Activated CD4-positive, alpha-beta T cell treated with anti-CD3 and anti-CD28 coated beads for 36 hours (primary cell): ENCODE results near the gene U2AF2. TPM values are rescaled to one million over a fixed set of nuclear protein-coding genes. Genes with fewer than 3 reads are reported as not detected.
"Not testable (repeated sequence)": the region's sequence is repeated elsewhere in the genome, so short reads cannot be mapped to it uniquely, and the experiment has no call there.

Experiments
- ATAC-seq: fragments of 200-7000 bp; cut with Tn5 transposase; one replicate; pipeline ENCODE4 v1.10.0; 2021; ENCODE audit warnings: mild to moderate bottlenecking, moderate library complexity
- CTCF ChIA-PET: fragments of 350-600 bp; sonication (Branson Sonifier 250); formaldehyde crosslinking; loops from one replicate; lab custom pipeline; 2021; ENCODE audit warnings: antibody characterized with exemption; lab: Charles Lee
- POLR2A ChIA-PET: fragments of 350-600 bp; sonication (Branson Sonifier 250); formaldehyde crosslinking; loops from one replicate; lab custom pipeline; 2021; ENCODE audit warnings: antibody characterized with exemption, inconsistent platforms; lab: Charles Lee
- DNase-seq: peaks from one replicate; pipeline ENCODE4 v3.0.0-alpha.2; 2020
- H3K27ac Mint-ChIP-seq: one replicate; pipeline ENCODE4 v1.8.0; 2021; ENCODE audit warnings: mixed read lengths
- H3K27me3 Mint-ChIP-seq: one replicate; pipeline ENCODE4 v1.8.0; 2021; ENCODE audit warnings: mixed read lengths
- H3K36me3 Mint-ChIP-seq: one replicate; pipeline ENCODE4 v1.8.0; 2021; ENCODE audit warnings: low read depth, mixed read lengths
- H3K4me1 Mint-ChIP-seq: one replicate; pipeline ENCODE4 v1.8.0; 2021; ENCODE audit warnings: mixed read lengths
- H3K4me3 Mint-ChIP-seq: one replicate; pipeline ENCODE4 v1.8.0; 2021; ENCODE audit warnings: mild to moderate bottlenecking, moderate library complexity, mixed read lengths
- H3K9me3 Mint-ChIP-seq: one replicate; pipeline ENCODE4 v1.8.0; 2021; ENCODE audit warnings: low read depth, mixed read lengths
- intact Hi-C, 2 experiments: fragments of 100-400 bp; cut with DNase I in 1 of 2; cut with micrococcal nuclease in 1 of 2; formaldehyde crosslinking; loops; one replicate each; pipeline versions ENCODE4 v1.14.2 to v1.15.1; 2022 to 2024; cut with DNase I, micrococcal nuclease
- total RNA-seq, 2 experiments: library from RNA; stranded (reverse); gene quantifications; one replicate each; pipeline ENCODE4 v1.2.3, GENCODE V29; 2021

Gene U2AF2
- total RNA-seq, 2 experiments from 2014 or later, result 252 to 292 TPM

DNA sequence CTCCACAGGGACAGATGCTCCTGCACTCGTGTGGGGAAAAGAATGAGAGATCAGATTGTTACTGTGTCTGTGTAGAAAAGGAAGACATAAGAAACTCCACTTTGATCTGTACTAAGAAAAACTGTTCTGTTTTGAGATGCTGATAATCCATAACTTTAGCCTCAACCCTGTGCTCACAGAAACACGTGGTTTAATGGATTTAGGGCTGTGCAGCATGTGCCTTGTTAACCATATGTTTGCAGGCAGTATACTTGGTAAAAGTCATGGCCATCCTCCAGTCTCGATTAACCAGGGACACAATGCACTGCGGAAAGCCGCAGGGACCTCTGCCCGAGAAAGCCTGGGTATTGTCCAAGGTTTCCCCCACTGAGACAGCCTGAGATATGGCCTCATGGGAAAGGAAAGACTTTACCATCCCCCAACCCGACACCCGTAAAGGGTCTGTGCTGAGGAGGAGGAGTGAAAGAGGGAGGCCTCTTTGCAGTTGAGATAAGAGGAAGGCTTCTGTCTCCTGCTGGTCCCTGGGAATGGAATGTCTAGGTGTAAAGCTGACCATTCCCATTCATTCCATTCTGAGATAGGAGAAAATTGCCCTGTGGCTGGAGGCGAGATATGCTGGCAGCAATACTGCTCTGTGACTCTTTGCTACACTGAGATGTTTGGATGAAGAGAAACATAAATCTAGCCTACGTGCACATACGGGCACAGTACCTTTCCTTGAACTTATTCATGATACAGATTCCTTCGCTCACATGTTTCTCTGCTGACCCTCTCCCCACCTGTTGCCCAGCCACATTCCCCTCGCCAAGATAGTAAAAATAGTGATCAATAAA lies 63.3 kb downstream of the U2AF2 start:
- H3K27me3 Mint-ChIP-seq, result peaks cover 37% of the 10 kb centered on the region
- intact Hi-C loops, POLR2A ChIA-PET, H3K4me1 Mint-ChIP-seq, H3K4me3 Mint-ChIP-seq, ATAC-seq, CTCF ChIA-PET, DNase-seq, H3K36me3 Mint-ChIP-seq, H3K27ac Mint-ChIP-seq: not testable (repeated sequence)
- peaks cover 19% of the 10 kb centered on the region for H3K9me3 Mint-ChIP-seq

DNA sequence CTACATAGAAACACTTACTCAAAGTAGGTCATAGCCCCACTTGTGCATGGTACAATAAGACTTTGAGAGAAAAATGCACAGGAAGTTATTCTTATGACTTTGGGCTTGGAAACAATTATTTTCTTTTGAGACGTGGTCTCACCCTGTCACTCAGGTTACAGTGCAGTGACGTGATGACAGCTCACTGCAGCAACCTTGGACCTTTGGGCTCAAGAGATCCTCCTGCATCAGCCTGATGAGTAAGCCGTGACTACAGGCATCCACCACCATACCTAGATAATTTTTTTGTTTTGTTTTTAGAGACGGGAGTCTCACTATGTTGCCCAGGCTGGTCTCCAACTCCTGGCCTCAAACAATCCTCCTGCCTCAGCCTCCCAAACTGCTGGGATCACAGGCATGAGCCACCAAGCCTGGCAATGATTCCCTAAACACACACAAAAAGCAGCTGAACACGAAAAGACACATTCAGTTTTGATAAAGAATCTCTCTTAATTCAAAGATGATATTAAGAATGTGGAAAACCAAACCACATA lies 65.4 kb downstream of the U2AF2 start:
- no peak for ATAC-seq
- intact Hi-C loops, result no loop called here
- Mint-ChIP-seq H3K4me1 (no peaks in the 10 kb centered on the region), H3K9me3 (peaks cover 18% of the 10 kb centered on the region), H3K36me3 (no peaks in the 10 kb centered on the region), H3K27me3 (peaks cover 37% of the 10 kb centered on the region), H3K4me3 (no peak overlapping the region), H3K27ac (no peak overlapping the region)
- ChIA-PET CTCF (no interaction called here), POLR2A (no interaction called here)
- no peak for DNase-seq

DNA sequence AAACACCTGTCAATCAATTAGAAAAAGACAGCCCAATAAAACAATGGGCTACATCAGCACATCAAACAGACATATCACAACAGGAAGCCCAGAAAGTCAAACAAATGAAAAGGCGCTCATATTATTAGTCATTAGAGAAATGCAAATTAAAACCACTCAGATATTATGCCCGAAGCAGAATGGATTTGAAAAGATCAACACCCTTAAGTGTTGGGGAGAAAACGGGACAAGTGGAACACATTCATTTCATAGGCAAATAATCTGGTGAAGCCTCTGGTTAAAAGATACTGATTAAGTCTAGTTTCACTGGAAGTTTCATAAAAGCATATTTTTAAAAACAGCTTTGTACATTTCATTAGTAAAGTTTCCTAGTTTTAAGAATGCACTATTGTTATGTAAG lies 66.0 kb downstream of the U2AF2 start:
- Mint-ChIP-seq H3K4me1 (no peaks in the 10 kb centered on the region), H3K27me3 (peaks cover 39% of the 10 kb centered on the region), H3K4me3 (no peak overlapping the region), H3K27ac (no peak overlapping the region), H3K36me3 (no peaks in the 10 kb centered on the region), H3K9me3 (peaks cover 18% of the 10 kb centered on the region)
- ChIA-PET POLR2A (no interaction called here), CTCF (no interaction called here)
- DNase-seq, result no peak
- no peak for ATAC-seq
- intact Hi-C loops, result no loop called here

DNA sequence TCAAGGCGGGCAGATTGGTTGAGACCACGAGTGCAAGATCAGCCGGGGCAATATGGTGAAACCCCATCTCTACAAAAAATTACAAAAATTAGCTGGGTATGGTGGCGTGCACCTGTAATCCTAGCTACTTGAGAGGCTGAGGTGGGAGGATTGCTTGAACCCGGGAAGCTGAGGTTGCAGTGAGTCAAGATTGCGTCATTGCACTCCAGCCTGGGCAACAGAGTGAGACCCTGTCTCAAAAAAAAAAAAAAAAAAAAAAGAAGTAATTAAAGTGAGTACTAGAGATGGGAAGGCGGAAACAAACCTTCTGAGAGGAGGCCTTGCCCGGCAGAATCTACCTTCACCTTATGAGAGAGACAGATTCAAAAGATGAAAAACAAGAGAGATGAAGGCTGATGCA lies 68.7 kb downstream of the U2AF2 start:
- intact Hi-C loops, result no loop called here
- Mint-ChIP-seq H3K4me3 (no peak overlapping the region), H3K27me3 (peaks cover 25% of the 10 kb centered on the region), H3K27ac (no peak overlapping the region), H3K36me3 (no peaks in the 10 kb centered on the region), H3K4me1 (no peaks in the 10 kb centered on the region), H3K9me3 (peaks cover 18% of the 10 kb centered on the region)
- ChIA-PET CTCF (no interaction called here), POLR2A (no interaction called here)
- ATAC-seq, result no peak
- no peak for DNase-seq

Other genes with a start within 250 kb of the U2AF2 start
- gene UBE2S, start 247.2 kb upstream of the U2AF2 start, total RNA-seq, result 100 to 1,000 TPM; 228 to 342 TPM
- not detected for gene SHISA7, start 211.7 kb upstream of the U2AF2 start, total RNA-seq
- gene ISOC2, start 193.4 kb upstream of the U2AF2 start, total RNA-seq, result 10 to 100 TPM; 24.3 to 28.0 TPM
- not detected for gene C19orf85, start 190.3 kb upstream of the U2AF2 start, total RNA-seq
- gene ZNF628, start 178.4 kb upstream of the U2AF2 start, total RNA-seq, result 1 to 10 TPM; 5.6 to 6.8 TPM
- 10 to 100 TPM in 1 of 2 experiments, 1 to 10 TPM in 1; 8.2 to 14.8 TPM for gene NAT14, start 169.8 kb upstream of the U2AF2 start, total RNA-seq
- under 1 TPM; 0.32 to 0.34 TPM for gene SSC5D, start 166.6 kb upstream of the U2AF2 start, total RNA-seq
- not detected for gene SBK2, start 117.9 kb upstream of the U2AF2 start, total RNA-seq
- gene SBK3, start 109.5 kb upstream of the U2AF2 start, total RNA-seq, result not detected
- gene ZNF579, start 74.2 kb upstream of the U2AF2 start, total RNA-seq, result 1 to 10 TPM; 7.2 to 7.5 TPM
- 10 to 100 TPM; 13.6 to 14.7 TPM for gene FIZ1, start 55.5 kb upstream of the U2AF2 start, total RNA-seq
- 10 to 100 TPM; 16.2 to 18.6 TPM for gene ZNF524, start 54.7 kb upstream of the U2AF2 start, total RNA-seq
- 10 to 100 TPM; 11.4 to 12.1 TPM for gene ZNF865, start 49.4 kb upstream of the U2AF2 start, total RNA-seq
- 1 to 10 TPM; 3.2 to 4.3 TPM for gene ZNF784, start 30.5 kb upstream of the U2AF2 start, total RNA-seq
- 10 to 100 TPM; 24.2 to 35.6 TPM for gene ZNF580, start 14.0 kb upstream of the U2AF2 start, total RNA-seq
- gene ZNF581, start 11.4 kb upstream of the U2AF2 start, total RNA-seq, result 10 to 100 TPM; 18.9 to 26.9 TPM
- gene CCDC106, start 6.8 kb upstream of the U2AF2 start, total RNA-seq, result 1 to 10 TPM; 6.2 to 6.3 TPM
- 10 to 100 TPM; 32.5 to 37.1 TPM for gene EPN1, start 20.2 kb downstream of the U2AF2 start, total RNA-seq
- gene NLRP9, start 83.4 kb downstream of the U2AF2 start, total RNA-seq, result not detected
- not detected for gene RFPL4A, start 104.1 kb downstream of the U2AF2 start, total RNA-seq
- gene RFPL4AL1, start 114.1 kb downstream of the U2AF2 start, total RNA-seq, result not detected
- gene NLRP11, start 177.0 kb downstream of the U2AF2 start, total RNA-seq, result under 1 TPM; 0.05 TPM
- gene NLRP4, start 181.5 kb downstream of the U2AF2 start, total RNA-seq, result not detected